K562 (cell line): ENCODE results near the gene LSR. TPM values are rescaled to one million over a fixed set of nuclear protein-coding genes. Genes with fewer than 3 reads are reported as not detected.

Source experiments
- BHLHE40 ChIP-seq: IDR thresholded peaks from 2 replicates; pipeline ENCODE4 v1.6.1; 2011; ENCODE audit warnings: low read length, improper control_type of control experiment
- MGA ChIP-seq: fragments of 450-650 bp; IDR thresholded peaks from 2 replicates; pipeline ENCODE4 v1.6.1; 2016; ENCODE audit warnings: mild to moderate bottlenecking, moderate library complexity
- RBFOX2 ChIP-seq: fragments of 200-400 bp; formaldehyde crosslinking; IDR thresholded peaks from 2 replicates; pipeline ENCODE4 v1.6.1; 2017; ENCODE audit warnings: low read depth, mild to moderate bottlenecking, low read length, moderate library complexity
- RFX7 ChIP-seq: fragments of 250-450 bp; sonication (Bioruptor Pico); IDR thresholded peaks from 2 replicates; pipeline ENCODE4 v1.5.1; 2021; ENCODE audit warnings: mild to moderate bottlenecking
- ZNF512 ChIP-seq: IDR thresholded peaks from 2 replicates; pipeline ENCODE4 v1.6.1; 2016; ENCODE audit warnings: missing genetic modification characterization, missing compliant biosample characterization
- ZNF655 ChIP-seq: fragments of 250-450 bp; sonication (Bioruptor Pico); IDR thresholded peaks from 2 replicates; pipeline ENCODE4 v1.5.0; 2021
- polyA plus RNA-seq, 8 experiments: library from polyadenylated mRNA; depleted of rRNA in 4 of 8; stranded (reverse) in 5 of 8; unstranded in 3 of 8; fragments of >200 nt; fragmentation: Nextera tagmentation in 2 of 8; fragmentation: Illumina TruSeq in 1 of 8; extraction: Ambion mirVana in 2 of 8; extraction: Trizol in 1 of 8; gene quantifications; 2 replicates each; pipeline versions ENCODE4 v1.2.1 to v1.2.3, GENCODE V29; 2011 to 2014; ENCODE audit warnings: inconsistent platforms in 1 of 8, missing spikeins in 1 of 8
- total RNA-seq, 7 experiments: library from RNA; depleted of rRNA in 6 of 7; stranded (reverse); fragments of >200 nt in 6 of 7; fragmentation: Illumina TruSeq in 2 of 7; extraction: Trizol in 2 of 7; gene quantifications; 2 replicates each; pipeline versions ENCODE4 v1.2.1 to v1.2.3, GENCODE V29; 2011 to 2021; ENCODE audit warnings: low replicate concordance in 1 of 7

LSR gene
- total and polyA plus RNA-seq, 9 of the 15 experiments (the other 6 are each of a cell fraction or from before 2014, with no cell fraction given): 0.44 to 87.9 (median 28.0) TPM

DNA sequence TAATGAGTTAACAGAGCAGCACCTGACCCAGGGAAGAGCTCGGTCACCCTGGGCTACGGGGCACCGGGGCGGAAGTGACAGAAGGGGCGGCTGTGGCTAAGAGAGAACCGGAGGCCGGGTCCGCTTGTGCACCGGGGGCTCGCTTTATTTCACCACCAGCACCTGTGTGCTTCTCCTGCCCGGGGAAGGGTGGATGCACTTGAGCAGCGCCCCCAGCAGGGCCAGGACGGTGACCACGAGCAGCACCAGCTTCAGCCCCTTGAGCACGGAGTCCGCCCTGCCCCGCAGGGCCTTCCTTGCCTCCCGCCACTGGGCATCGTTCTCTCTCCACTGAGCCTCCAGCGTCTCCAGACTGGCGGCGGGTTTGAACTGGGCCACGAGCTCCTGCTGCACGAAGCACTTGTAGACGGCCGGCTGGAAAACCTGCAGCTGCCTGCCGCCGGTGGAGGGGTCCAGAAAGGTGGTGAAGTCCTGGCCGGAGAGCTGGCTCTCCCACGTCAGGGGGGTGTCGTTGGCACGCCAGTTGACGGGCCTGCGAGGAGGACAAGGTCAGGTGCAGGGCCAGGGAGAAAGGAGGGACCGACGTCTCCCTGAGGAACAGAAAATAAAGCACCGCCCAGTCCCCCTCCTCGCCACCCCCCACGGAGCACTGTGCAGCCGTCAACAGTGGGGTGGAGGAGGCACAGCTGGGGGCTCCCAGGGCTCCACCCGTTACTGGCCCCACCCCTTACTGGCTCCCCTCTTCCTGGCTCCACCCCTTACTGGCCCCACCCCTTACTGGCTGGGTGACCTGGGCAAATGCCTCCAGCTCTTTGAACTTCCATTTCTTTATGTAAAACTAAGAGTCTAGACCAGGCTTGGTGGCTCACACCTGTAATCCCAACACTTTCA, 23.9 kb upstream of the LSR start (continued):
- no peak for TF ChIP-seq ZNF512 (tag)
- TF ChIP-seq RFX7 (CRISPR knock-in tag): no peak
- TF ChIP-seq BHLHE40: no peak
- TF ChIP-seq MGA: peak; percentile 82
- no peak for TF ChIP-seq ZNF655 (CRISPR knock-in tag)
- TF ChIP-seq RBFOX2: peak; percentile 53; the same call in 1 of the 2 replicates
